H9 (cell line): ENCODE results near the gene SLC2A9. TPM values are rescaled to one million over a fixed set of nuclear protein-coding genes. Genes with fewer than 3 reads are reported as not detected.

Experiments used
- DNase-seq: peaks from one replicate; pipeline ENCODE4 v3.0.0-alpha.2; 2017
- H2AFZ ChIP-seq: one replicate; pipeline ENCODE4 v1.6.1; 2013; ENCODE audit warnings: mild to moderate bottlenecking, low read length, control low read depth, moderate library complexity
- H2AK5ac ChIP-seq: 2 replicates; pipeline ENCODE4 v1.6.1; 2013; ENCODE audit warnings: low read length, control low read depth, mixed read lengths; ENCODE audit not compliant: insufficient read length
- H2BK120ac ChIP-seq: one replicate; pipeline ENCODE4 v1.6.1; 2013; ENCODE audit warnings: low read depth, mild to moderate bottlenecking, low read length, control low read depth, inconsistent platforms; ENCODE audit not compliant: poor library complexity, severe bottlenecking
- H2BK12ac ChIP-seq: 2 replicates; pipeline ENCODE4 v1.6.1; 2013; ENCODE audit warnings: low read length, control low read depth, mixed read lengths, low read depth; ENCODE audit not compliant: insufficient read length
- H2BK15ac ChIP-seq: 2 replicates; pipeline ENCODE4 v1.6.1; 2013; ENCODE audit warnings: low read depth, low read length, control low read depth
- H2BK20ac ChIP-seq: one replicate; pipeline ENCODE4 v1.6.1; 2013; ENCODE audit warnings: low read depth, mild to moderate bottlenecking, low read length, control low read depth, inconsistent platforms; ENCODE audit not compliant: poor library complexity, severe bottlenecking
- H2BK5ac ChIP-seq: 2 replicates; pipeline ENCODE4 v1.6.1; 2013; ENCODE audit warnings: low read length, control low read depth, mixed read lengths; ENCODE audit not compliant: insufficient read length
- H3K14ac ChIP-seq: 2 replicates; pipeline ENCODE4 v1.6.1; 2013; ENCODE audit warnings: low read length, control low read depth; ENCODE audit not compliant: insufficient read depth
- H3K18ac ChIP-seq: 2 replicates; pipeline ENCODE4 v1.6.1; 2013; ENCODE audit warnings: low read depth, mild to moderate bottlenecking, mixed read lengths, low read length, control low read depth; ENCODE audit not compliant: insufficient read length
- H3K23ac ChIP-seq: 2 replicates; pipeline ENCODE4 v1.6.1; 2013; ENCODE audit warnings: low read length, control low read depth, mixed read lengths, low read depth; ENCODE audit not compliant: insufficient read length
- H3K23me2 ChIP-seq: 2 replicates; pipeline ENCODE4 v1.6.1; 2013; ENCODE audit warnings: low read depth, mild to moderate bottlenecking, mixed read lengths, low read length, control low read depth; ENCODE audit not compliant: insufficient read length, poor library complexity, severe bottlenecking
- H3K27ac ChIP-seq: 2 replicates; pipeline ENCODE4 v1.5.1; 2013; ENCODE audit warnings: low read length, control low read depth, mixed read lengths, low read depth; ENCODE audit not compliant: insufficient read length
- H3K27me3 ChIP-seq: 2 replicates; pipeline ENCODE4 v1.6.1; 2013; ENCODE audit warnings: low read length, control low read depth, inconsistent platforms; ENCODE audit not compliant: insufficient read depth
- H3K4ac ChIP-seq: 2 replicates; pipeline ENCODE4 v1.6.1; 2013; ENCODE audit warnings: low read depth, mild to moderate bottlenecking, control low read depth, inconsistent platforms, low read length, moderate library complexity
- H3K4me1 ChIP-seq: 2 replicates; pipeline ENCODE4 v1.6.1; 2013; ENCODE audit warnings: low read length, control low read depth, inconsistent platforms; ENCODE audit not compliant: insufficient read depth
- H3K4me2 ChIP-seq: 2 replicates; pipeline ENCODE4 v1.6.1; 2013; ENCODE audit warnings: low read length, control low read depth, mixed read lengths; ENCODE audit not compliant: insufficient read length, insufficient read depth
- H3K56ac ChIP-seq: 2 replicates; pipeline ENCODE4 v1.6.1; 2013; ENCODE audit warnings: low read depth, mild to moderate bottlenecking, mixed read lengths, low read length, control low read depth; ENCODE audit not compliant: insufficient read length
- H3K79me1 ChIP-seq: 2 replicates; pipeline ENCODE4 v1.6.1; 2013; ENCODE audit warnings: low read depth, mild to moderate bottlenecking, moderate library complexity, low read length, control low read depth, inconsistent platforms; ENCODE audit not compliant: insufficient read depth, poor library complexity, severe bottlenecking
- H3K79me2 ChIP-seq: 2 replicates; pipeline ENCODE4 v1.6.1; 2013; ENCODE audit warnings: low read length, control low read depth, inconsistent platforms; ENCODE audit not compliant: insufficient read depth
- H3K9ac ChIP-seq: 2 replicates; pipeline ENCODE4 v1.6.1; 2013; ENCODE audit warnings: low read length, control low read depth, mixed read lengths; ENCODE audit not compliant: insufficient read length; ENCODE audit errors: extremely low read depth
- H3K9me3 ChIP-seq: one replicate; pipeline ENCODE4 v1.6.1; 2013; ENCODE audit warnings: low read depth, low read length, inconsistent platforms; ENCODE audit not compliant: control insufficient read depth
- H3T11ph ChIP-seq: one replicate; pipeline ENCODE4 v1.6.1; 2013; ENCODE audit warnings: mild to moderate bottlenecking, low read length, control low read depth, inconsistent platforms
- H4K20me1 ChIP-seq: one replicate; pipeline ENCODE4 v1.6.1; 2013; ENCODE audit not compliant: control insufficient read depth, insufficient read length, insufficient read depth
- H4K5ac ChIP-seq: 2 replicates; pipeline ENCODE4 v1.6.1; 2013; ENCODE audit warnings: low read depth, mild to moderate bottlenecking, mixed read lengths, low read length, control low read depth; ENCODE audit not compliant: insufficient read length
- H4K8ac ChIP-seq: replicated peaks from 2 replicates; pipeline ENCODE4 v1.6.1; 2013; ENCODE audit warnings: low read length, control low read depth, mixed read lengths, low read depth; ENCODE audit not compliant: insufficient read length
- H4K91ac ChIP-seq: 2 replicates; pipeline ENCODE4 v1.6.1; 2013; ENCODE audit warnings: low read depth, mild to moderate bottlenecking, moderate library complexity, mixed read lengths, low read length, control low read depth; ENCODE audit not compliant: insufficient read length
- H3K27ac Mint-ChIP-seq, 3 experiments: 2 replicates in 2 of 3; 3 replicates in 1 of 3; pipeline ENCODE4 v1.8.0; 2020 to 2021; ENCODE audit warnings: mixed read lengths in 3 of 3, mild to moderate bottlenecking in 1 of 3, moderate library complexity in 1 of 3
- H3K27me3 Mint-ChIP-seq: 2 replicates; pipeline ENCODE4 v1.8.0; 2021; ENCODE audit warnings: low read depth, mild to moderate bottlenecking, moderate library complexity, mixed read lengths
- H3K36me3 Mint-ChIP-seq, 3 experiments: 2 replicates in 2 of 3; 3 replicates in 1 of 3; pipeline ENCODE4 v1.8.0; 2020 to 2021; ENCODE audit warnings: low read depth in 3 of 3, mixed read lengths in 3 of 3; ENCODE audit not compliant: insufficient read depth in 1 of 3
- H3K4me1 Mint-ChIP-seq, 2 experiments: 2 replicates each; pipeline ENCODE4 v1.8.0; 2020; ENCODE audit warnings: mixed read lengths in 2 of 2
- H3K4me3 Mint-ChIP-seq, 2 experiments: 2 replicates in 1 of 2; 3 replicates in 1 of 2; pipeline ENCODE4 v1.8.0; 2020 to 2021; ENCODE audit warnings: mild to moderate bottlenecking in 2 of 2, mixed read lengths in 2 of 2, moderate library complexity in 1 of 2
- H3K9me3 Mint-ChIP-seq, 2 experiments: 2 replicates in 1 of 2; 3 replicates in 1 of 2; pipeline ENCODE4 v1.8.0; 2020; ENCODE audit warnings: mild to moderate bottlenecking in 2 of 2, mixed read lengths in 2 of 2, moderate library complexity in 1 of 2
- whole genome bisulfite sequencing: extraction: QIAGEN DNeasy Blood & Tissue Kit; methylation state at CpG from one replicate; pipeline ENCODE4 v1.1.7; 2013; ENCODE audit warnings: missing lambda C conversion rate, low lambda C conversion rate, mixed read lengths; ENCODE audit not compliant: insufficient read length; ENCODE audit errors: extremely low coverage; 5-methylcytosine and 5-hydroxymethylcytosine counted together
- total RNA-seq: library from RNA; stranded (reverse); gene quantifications from 2 replicates; pipeline ENCODE4 v1.2.1, GENCODE V29; 2021
- TF ChIP-seq, protein P1 (sequence below): fragments of 200-600 bp; sonication (generic); conservative IDR thresholded peaks from 3 replicates; pipeline ENCODE4 v1.8.0; 2021; ENCODE audit warnings: antibody characterized with exemption, mild to moderate bottlenecking

Gene SLC2A9
- total RNA-seq, 1 experiment from 2014 or later: 0.79 TPM

DNA sequence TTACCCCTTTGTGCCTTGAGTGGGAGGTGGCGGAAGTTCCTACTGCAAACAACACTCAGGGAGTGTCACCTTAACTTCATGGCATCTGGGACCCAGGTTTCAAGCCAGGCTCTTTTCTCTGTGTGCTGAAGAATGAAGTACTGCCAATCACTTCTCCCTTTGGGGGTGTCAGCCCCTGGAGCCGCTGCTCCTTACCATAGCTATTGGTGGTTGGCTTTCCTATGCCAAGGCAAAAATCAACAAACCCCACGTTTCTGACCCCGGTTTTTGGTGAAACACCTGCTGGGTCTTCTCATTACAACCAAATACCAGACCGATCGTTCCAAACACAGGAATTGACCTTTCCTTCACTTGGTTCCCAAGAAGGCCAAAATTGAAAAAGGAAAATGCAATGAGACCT is 19.7 kb upstream of the SLC2A9 start:
- Histone ChIP-seq H3K9me3 (no peaks in the 10 kb centered on the region), H4K91ac (no peak overlapping the region), H2BK5ac (no peak overlapping the region), H2BK20ac (no peak overlapping the region), H3K23ac (no peak overlapping the region), H2BK120ac (no peak overlapping the region), H2AK5ac (no peak overlapping the region), H2AFZ (no peak overlapping the region), H3K14ac (no peak overlapping the region), H3K56ac (no peak overlapping the region), H3K27me3 (no peaks in the 10 kb centered on the region), H2BK12ac (no peak overlapping the region), H4K8ac (no peak overlapping the region), H3K4me1 (no peaks in the 10 kb centered on the region), H3K4ac (no peak overlapping the region), H3K79me2 (no peaks in the 10 kb centered on the region), H3K9ac (no peak overlapping the region), H2BK15ac (no peak overlapping the region; the same call in 1 of the 2 replicates), H4K20me1 (no peaks in the 10 kb centered on the region), H3K27ac (no peak overlapping the region), H3K23me2 (no peaks in the 10 kb centered on the region), H3K79me1 (no peaks in the 10 kb centered on the region), H4K5ac (no peak overlapping the region), H3T11ph (no peak overlapping the region), H3K4me2 (no peak overlapping the region), H3K18ac (no peak overlapping the region)
- no peak overlapping the region for H3K4me3 Mint-ChIP-seq
- H3K36me3 Mint-ChIP-seq: peaks cover 0 to 8% (median 0%) of the 10 kb centered on the region in 3 experiments; a peak in 3 of 7 replicates
- H3K9me3 Mint-ChIP-seq: peaks cover 9% of the 10 kb centered on the region in 2 experiments; a peak in 4 of 5 replicates
- peaks cover 13% of the 10 kb centered on the region for H3K27me3 Mint-ChIP-seq
- WGBS: no CpG with 5 or more reads among the region's 6 CpGs
- H3K27ac Mint-ChIP-seq: no peak overlapping the region
- H3K4me1 Mint-ChIP-seq: peaks cover 0 to 1% of the 10 kb centered on the region in 2 experiments; a peak in 2 of 4 replicates
- TF ChIP-seq, protein P1, sequence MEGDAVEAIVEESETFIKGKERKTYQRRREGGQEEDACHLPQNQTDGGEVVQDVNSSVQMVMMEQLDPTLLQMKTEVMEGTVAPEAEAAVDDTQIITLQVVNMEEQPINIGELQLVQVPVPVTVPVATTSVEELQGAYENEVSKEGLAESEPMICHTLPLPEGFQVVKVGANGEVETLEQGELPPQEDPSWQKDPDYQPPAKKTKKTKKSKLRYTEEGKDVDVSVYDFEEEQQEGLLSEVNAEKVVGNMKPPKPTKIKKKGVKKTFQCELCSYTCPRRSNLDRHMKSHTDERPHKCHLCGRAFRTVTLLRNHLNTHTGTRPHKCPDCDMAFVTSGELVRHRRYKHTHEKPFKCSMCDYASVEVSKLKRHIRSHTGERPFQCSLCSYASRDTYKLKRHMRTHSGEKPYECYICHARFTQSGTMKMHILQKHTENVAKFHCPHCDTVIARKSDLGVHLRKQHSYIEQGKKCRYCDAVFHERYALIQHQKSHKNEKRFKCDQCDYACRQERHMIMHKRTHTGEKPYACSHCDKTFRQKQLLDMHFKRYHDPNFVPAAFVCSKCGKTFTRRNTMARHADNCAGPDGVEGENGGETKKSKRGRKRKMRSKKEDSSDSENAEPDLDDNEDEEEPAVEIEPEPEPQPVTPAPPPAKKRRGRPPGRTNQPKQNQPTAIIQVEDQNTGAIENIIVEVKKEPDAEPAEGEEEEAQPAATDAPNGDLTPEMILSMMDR: no peak
- DNase-seq: no peak
